Coronary artery (tissue), 2 donors: ENCODE data around the gene TFB2M.

Source experiments
- DNase-seq: peaks from one replicate; pipeline ENCODE4 v3.0.0-alpha.2; 2017; ENCODE audit warnings: low spot score
- H3K27ac ChIP-seq, 2 donors: fragments of 200-600 bp; sonication (generic); one replicate each; pipeline ENCODE4 v1.5.1; 2016 to 2019
- H3K4me3 ChIP-seq: fragments of 200-600 bp; sonication (generic); 2 replicates; pipeline ENCODE4 v1.5.1; 2016; ENCODE audit warnings: mild to moderate bottlenecking, moderate library complexity
- TF ChIP-seq, protein P1 (sequence below): fragments of 200-600 bp; sonication (generic); IDR thresholded peaks from one replicate; pipeline ENCODE4 v1.5.1; 2019; ENCODE audit warnings: antibody characterized with exemption

TFB2M gene

DNA sequence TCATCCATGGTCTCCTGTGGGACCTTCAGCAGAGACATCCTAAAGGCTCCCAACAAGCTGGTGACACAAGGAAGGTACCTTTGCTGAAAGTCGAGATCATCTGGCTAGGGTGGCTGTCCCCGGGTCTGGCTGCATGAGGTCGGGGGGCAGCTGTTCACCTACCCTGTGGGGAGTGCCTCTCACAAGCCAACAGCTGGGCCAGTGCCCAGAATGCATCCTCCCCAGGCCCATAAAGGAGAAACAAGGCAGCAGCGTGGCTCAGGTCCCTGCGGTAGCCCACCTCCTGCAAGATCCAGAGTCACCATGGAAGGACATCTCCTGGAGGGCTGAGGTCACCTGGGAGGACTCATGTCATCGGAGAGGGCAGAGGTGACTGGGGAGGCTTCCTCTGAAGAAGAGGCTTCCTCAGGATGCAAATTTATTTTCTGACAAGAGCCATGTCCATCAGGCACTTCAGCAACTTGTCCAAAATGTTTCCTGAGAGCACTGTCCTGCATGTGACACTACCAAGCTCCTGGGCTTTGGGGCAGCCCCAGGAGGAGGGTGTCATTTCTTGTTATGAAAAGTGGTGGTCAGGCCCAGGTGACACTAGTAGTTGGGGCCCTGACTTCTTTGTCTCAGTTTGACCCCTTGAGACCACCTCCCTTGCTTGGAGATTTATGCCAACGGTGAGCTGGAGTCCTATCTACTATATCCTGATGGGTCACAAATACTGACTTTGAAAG lies 52.3 kb downstream of the TFB2M start:
- Histone ChIP-seq H3K27ac (no peak overlapping the region), H3K4me3 (no peak overlapping the region)
- DNase-seq: no peak
- TF ChIP-seq, protein P1, sequence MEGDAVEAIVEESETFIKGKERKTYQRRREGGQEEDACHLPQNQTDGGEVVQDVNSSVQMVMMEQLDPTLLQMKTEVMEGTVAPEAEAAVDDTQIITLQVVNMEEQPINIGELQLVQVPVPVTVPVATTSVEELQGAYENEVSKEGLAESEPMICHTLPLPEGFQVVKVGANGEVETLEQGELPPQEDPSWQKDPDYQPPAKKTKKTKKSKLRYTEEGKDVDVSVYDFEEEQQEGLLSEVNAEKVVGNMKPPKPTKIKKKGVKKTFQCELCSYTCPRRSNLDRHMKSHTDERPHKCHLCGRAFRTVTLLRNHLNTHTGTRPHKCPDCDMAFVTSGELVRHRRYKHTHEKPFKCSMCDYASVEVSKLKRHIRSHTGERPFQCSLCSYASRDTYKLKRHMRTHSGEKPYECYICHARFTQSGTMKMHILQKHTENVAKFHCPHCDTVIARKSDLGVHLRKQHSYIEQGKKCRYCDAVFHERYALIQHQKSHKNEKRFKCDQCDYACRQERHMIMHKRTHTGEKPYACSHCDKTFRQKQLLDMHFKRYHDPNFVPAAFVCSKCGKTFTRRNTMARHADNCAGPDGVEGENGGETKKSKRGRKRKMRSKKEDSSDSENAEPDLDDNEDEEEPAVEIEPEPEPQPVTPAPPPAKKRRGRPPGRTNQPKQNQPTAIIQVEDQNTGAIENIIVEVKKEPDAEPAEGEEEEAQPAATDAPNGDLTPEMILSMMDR: no peak

DNA sequence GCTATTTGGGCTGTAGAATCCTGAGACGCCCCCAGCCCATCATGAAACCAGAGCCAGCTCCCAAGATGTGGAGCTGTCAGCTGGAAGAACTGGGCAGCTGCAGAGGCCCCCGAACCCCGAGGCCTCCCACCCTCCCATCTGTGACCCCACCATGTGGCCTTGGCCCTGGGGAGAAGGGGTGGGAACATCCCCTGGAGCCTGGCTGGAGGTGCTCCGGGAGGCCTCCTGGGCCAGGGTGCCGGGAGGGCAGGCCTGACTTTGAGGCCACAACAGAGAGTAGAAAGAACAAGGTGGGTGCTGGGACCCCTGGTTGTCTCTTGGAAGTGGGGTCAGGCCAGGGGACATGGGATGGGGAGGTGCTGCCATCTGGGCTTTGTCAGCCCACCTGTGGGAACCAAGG lies 53.0 kb downstream of the TFB2M start:
- no peak overlapping the region for H3K27ac ChIP-seq
- TF ChIP-seq, protein P1: no peak
- no peak for DNase-seq

DNA sequence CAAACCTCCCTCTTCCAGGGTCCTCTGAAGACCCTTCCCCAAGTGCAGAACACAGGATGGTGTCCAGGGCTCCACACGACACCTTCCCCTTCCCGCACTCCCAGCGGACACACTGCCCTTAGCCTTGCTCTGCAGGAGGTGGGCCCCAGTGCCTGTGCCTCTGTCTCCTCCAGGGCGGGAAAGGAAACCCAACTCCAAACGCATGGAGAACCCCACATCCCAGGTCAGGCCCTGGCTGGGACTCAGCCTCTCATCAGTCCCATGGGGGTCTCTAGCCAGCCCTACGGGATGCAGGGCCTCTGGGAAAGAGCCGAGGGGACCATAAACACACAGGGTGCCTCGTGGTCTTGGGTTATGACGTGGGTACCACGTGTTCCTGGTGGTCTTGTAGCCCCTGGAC lies 53.4 kb downstream of the TFB2M start:
- TF ChIP-seq, protein P1: no peak
- Histone ChIP-seq H3K4me3 (no peak overlapping the region), H3K27ac (no peak overlapping the region)
- no peak for DNase-seq

More for the DNA sequence above, 53.0 kb downstream of the TFB2M start:
- no peak overlapping the region for H3K4me3 ChIP-seq

DNA sequence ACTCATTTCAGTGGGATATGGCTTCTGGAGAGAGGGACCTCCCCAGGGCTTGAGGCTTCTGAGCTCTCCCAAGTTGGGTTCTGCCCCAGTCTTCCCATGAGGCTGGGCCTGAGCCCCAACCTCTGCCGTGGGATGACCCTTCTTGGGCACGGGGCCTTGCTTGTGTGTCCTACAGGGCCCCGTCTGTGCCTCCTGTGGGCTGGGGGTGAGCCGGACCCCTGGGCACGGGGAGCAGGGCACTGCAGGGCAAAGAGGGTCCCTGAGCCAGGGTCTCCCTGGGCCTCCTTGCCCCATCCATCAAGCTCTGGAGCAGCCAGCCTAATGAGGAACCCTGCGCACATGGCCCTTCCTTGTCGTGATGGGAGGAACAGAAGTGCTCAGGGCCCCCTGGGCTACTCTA lies 53.8 kb downstream of the TFB2M start:
- TF ChIP-seq, protein P1: no peak
- no peak overlapping the region for H3K27ac ChIP-seq
- no peak overlapping the region for H3K4me3 ChIP-seq
- no peak for DNase-seq

DNA sequence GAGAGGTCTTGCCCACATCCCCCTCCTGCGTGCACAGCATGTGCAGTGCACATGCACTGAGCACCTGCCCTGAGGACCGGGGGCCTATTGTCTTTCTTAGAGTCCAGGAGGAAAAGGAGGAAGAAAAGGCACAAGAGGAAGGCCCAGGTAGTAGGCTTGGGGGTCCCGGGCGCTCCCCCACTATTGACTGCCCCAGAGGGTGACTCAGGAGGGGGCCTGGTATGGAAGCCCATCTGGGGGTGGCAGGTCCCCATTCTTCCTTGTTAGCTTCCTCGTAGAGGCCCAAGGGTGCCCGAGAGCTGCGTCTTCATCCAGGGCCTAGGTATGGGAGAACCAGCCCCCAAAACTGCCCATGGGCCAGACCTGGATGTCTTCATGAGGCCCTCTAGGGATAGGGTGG lies 54.9 kb downstream of the TFB2M start:
- TF ChIP-seq, protein P1: no peak
- no peak overlapping the region for H3K4me3 ChIP-seq
- no peak overlapping the region for H3K27ac ChIP-seq
- no peak for DNase-seq

DNA sequence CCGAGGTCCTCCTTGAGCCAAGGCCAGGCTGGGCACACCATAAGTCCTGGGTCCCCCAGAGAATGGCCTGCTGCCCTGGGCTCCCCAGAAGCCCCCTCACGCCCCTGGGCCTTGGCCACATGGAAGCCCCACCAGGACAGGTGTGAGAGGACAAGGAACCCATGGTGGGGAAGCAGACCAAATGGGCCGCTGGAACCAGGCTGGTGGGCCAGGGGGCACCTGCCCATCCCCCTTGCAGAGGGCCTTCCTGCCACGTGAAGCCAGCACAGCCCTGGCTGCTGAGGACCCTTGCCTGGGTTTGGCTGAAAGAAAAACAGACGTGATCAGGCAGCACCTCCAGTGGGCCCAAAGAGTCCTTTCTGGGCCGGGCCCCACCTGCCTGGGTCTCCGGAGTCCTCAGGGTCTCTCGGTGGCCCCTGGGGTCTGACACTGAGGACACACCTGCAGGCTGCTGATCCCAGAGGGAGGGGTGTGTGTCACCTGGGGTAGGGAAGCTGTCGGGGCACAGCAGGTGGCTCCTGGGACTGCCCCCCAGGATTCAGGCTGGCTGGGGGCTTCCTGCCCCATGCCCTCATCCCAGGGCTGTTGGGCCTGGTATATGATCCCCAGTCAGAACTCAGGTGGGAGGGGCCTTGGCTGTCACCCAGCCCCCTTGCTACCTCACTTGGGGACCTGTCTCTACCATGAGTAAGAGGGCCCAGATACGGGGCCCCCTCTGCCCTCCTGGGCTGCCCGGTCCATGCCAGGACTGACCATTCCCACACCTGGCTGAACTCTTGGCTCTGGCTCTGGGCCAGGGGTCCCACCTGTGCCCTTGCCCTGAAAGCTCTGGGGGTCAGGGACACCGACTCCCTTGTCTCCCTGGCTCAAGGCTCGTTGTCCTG lies 55.7 kb downstream of the TFB2M start:
- no peak overlapping the region for H3K4me3 ChIP-seq
- TF ChIP-seq, protein P1: no peak
- DNase-seq: no peak
- H3K27ac ChIP-seq: no peak overlapping the region
